Measurements from ENCODE around the gene MAGI2.

Gene MAGI2

GRCh38 chr7:78164459-78164858 is 1289.0 kb downstream of the MAGI2 start:
- no peak for TF ChIP-seq CTCF (IDR thresholded peaks at IDR 0.05; ENCODE audit: insufficient read depth, missing control alignments)
- FAIRE-seq (no peak), DNase-seq (ENCODE audit: insufficient read length, low spot score) (no peak)

- no peak for TF ChIP-seq CTCF (IDR thresholded peaks at IDR 0.05; ENCODE audit: insufficient read depth, missing control alignments)
- FAIRE-seq = no peak
- no peak for DNase-seq (ENCODE audit: insufficient read length, low spot score)
These were observed 1291.7 kb downstream of the MAGI2 start for GRCh38 chr7:78161781-78162180.

GRCh38 chr7:78159545-78159944 is 1293.9 kb downstream of the MAGI2 start:
- TF ChIP-seq CTCF (IDR thresholded peaks at IDR 0.05; ENCODE audit: insufficient read depth, missing control alignments) = no peak
- FAIRE-seq = no peak
- no peak for DNase-seq (ENCODE audit: insufficient read length, low spot score)

DNA sequence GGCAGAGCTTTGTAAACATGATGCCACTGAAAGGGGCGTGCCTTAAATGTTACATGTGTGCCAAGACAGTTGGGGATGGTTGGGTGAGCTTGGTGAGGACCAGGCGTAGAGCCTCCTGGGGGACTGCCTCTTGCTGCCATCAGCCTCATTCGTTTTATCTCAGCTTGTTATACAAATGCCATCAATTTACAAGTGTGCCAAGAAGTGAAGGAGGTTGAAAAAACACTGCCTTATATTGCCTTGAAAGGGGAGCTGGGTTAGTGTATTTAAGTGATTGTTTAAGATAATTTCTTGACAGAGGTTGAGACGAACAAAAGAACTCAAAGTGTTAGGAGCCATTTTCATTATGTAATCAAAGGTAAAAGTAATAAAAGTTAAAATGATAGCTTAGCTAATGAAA is 1300.2 kb downstream of the MAGI2 start:
- FAIRE-seq = no peak
- no peak for TF ChIP-seq CTCF (IDR thresholded peaks at IDR 0.05; ENCODE audit: insufficient read depth, missing control alignments)
- no peak for DNase-seq (ENCODE audit: insufficient read length, low spot score)

GRCh38 chr7:78151229-78151628 is 1302.2 kb downstream of the MAGI2 start:
- no peak for DNase-seq (ENCODE audit: insufficient read length, low spot score)
- no peak for FAIRE-seq

DNA sequence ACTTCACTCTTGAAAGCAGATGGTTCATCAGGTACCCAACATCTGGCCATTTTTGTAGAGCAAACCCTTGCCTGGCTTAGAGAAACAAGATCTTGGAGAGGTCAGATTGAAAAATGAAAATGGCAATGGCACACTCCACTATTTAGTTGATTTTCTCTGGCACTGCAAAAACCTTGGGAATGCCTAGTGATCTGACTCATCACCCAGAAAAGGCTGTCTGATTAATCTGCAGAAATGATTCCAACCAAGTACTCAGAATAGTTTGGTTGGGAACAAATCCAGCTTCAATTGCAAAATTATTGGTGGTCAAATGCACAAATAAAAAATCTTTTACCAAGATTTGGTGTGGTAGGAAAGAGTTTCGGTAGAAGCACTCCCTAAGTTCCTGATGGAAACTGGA is 1303.7 kb downstream of the MAGI2 start:
- DNase-seq (ENCODE audit: insufficient read length, low spot score) (no peak), FAIRE-seq (no peak)
- no peak for TF ChIP-seq CTCF (IDR thresholded peaks at IDR 0.05; ENCODE audit: insufficient read depth, missing control alignments)

More at GRCh38 chr7:78151229-78151628, 1302.2 kb downstream of the MAGI2 start:
- no peak for TF ChIP-seq CTCF (IDR thresholded peaks at IDR 0.05; ENCODE audit: insufficient read depth, missing control alignments)

DNA sequence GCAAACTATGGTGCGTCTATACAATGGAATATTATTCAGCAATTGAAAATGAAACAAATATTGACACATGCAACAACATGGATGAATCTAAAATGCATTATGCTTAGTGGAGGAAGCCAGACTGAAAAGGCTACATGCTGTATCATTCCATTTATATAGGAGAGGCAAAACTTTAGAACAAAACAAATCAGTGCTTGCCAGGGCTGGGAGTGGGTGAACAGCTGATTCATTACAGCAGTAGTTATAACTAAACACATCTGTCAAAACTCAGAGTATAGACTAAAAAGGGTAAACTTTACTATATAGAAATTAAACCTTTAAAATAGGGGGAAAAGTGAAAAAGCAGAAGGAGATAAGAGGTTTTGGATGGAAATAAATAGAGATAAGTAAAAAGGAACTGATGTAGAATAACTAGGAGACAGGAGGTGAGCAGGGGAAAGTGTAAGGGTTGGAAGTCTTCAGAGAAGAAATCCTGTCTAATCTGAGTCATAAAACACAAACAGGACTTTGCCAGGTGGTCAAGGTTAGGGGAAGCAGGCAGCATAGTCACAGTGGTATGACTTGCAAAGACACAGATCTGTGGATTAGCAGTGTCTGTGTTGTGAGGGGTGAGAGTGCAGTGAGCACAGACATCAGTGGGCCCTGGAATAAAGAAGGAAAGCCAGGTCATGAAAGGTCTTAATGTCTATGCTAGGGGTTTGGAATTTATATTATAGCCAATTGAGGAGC is 1305.1 kb downstream of the MAGI2 start:
- DNase-seq (ENCODE audit: insufficient read length, low spot score) (no peak), FAIRE-seq (no peak)
- TF ChIP-seq CTCF (IDR thresholded peaks at IDR 0.05; ENCODE audit: insufficient read depth, missing control alignments) = no peak

Data from D721Med (cell line).